CD4-positive, CD25-positive, alpha-beta regulatory T cell (primary cell): ENCODE results near the gene GLG1. TPM values are rescaled to one million over a fixed set of nuclear protein-coding genes. Genes with fewer than 3 reads are reported as not detected.
A peak's percentile ranks its signal among the peaks of the same experiment; 100 is the strongest.

Experiments
- ATAC-seq, 2 donors: fragments of 150-1000 bp; cut with Tn5 transposase; one replicate each; pipeline ENCODE4 v1.10.0; 2021; ENCODE audit warnings: low read depth in 2 of 2, moderate number of reproducible peaks in 2 of 2, moderate library complexity in 1 of 2
- DNase-seq, 3 donors: peaks; one replicate each; pipeline versions ENCODE4 v3.0.0 to v3.0.0-alpha.2; 2012 to 2022; ENCODE audit warnings: mixed read lengths in 1 of 3
- H3K27ac ChIP-seq: one replicate; pipeline ENCODE4 v1.7.0; 2013; ENCODE audit warnings: mild to moderate bottlenecking, low read length; ENCODE audit not compliant: insufficient read depth, poor library complexity, severe bottlenecking
- H3K27me3 ChIP-seq: one replicate; pipeline ENCODE4 v1.7.0; 2013; ENCODE audit warnings: low read length; ENCODE audit not compliant: control insufficient read depth, insufficient read depth
- H3K36me3 ChIP-seq: one replicate; pipeline ENCODE4 v1.7.0; 2013; ENCODE audit warnings: mild to moderate bottlenecking, low read length, moderate library complexity; ENCODE audit not compliant: control insufficient read depth, insufficient read depth
- H3K4me1 ChIP-seq: 2 replicates; pipeline ENCODE4 v1.7.0; 2013; ENCODE audit warnings: mild to moderate bottlenecking, low read length; ENCODE audit not compliant: insufficient read depth, control insufficient read depth, poor library complexity, severe bottlenecking
- H3K4me3 ChIP-seq: one replicate; pipeline ENCODE4 v1.7.0; 2013; ENCODE audit warnings: low read depth, mild to moderate bottlenecking, low read length, moderate library complexity
- H3K9me3 ChIP-seq, 2 experiments: 1 replicate in 1 of 2; 2 replicates in 1 of 2; pipeline ENCODE4 v1.7.0; 2013; ENCODE audit warnings: low read length in 2 of 2, mild to moderate bottlenecking in 1 of 2, moderate library complexity in 1 of 2; ENCODE audit not compliant: control insufficient read depth in 2 of 2
- H3K27ac Mint-ChIP-seq, 3 donors: one replicate each; pipeline ENCODE4 v1.8.0; 2020 to 2022; ENCODE audit warnings: mild to moderate bottlenecking in 3 of 3, mixed read lengths in 3 of 3, moderate library complexity in 2 of 3
- H3K27me3 Mint-ChIP-seq: one replicate; pipeline ENCODE4 v1.8.0; 2022; ENCODE audit warnings: mild to moderate bottlenecking, mixed read lengths
- H3K36me3 Mint-ChIP-seq: one replicate; pipeline ENCODE4 v1.8.0; 2020; ENCODE audit warnings: mixed read lengths
- H3K4me1 Mint-ChIP-seq, 4 donors: one replicate each; pipeline ENCODE4 v1.8.0; 2020 to 2022; ENCODE audit warnings: mixed read lengths in 4 of 4, mild to moderate bottlenecking in 1 of 4
- H3K4me3 Mint-ChIP-seq, 4 donors: one replicate each; pipeline ENCODE4 v1.8.0; 2020 to 2022; ENCODE audit warnings: mild to moderate bottlenecking in 4 of 4, mixed read lengths in 4 of 4, moderate library complexity in 3 of 4
- H3K9me3 Mint-ChIP-seq, 7 donors: one replicate each; pipeline ENCODE4 v1.8.0; 2020 to 2022; ENCODE audit warnings: mixed read lengths in 7 of 7, mild to moderate bottlenecking in 3 of 7, moderate library complexity in 2 of 7
- polyA plus RNA-seq, 4 donors: library from polyadenylated mRNA; unstranded; fragments of 300-500 nt; fragmentation: Illumina TruSeq; gene quantifications; one replicate each; pipeline ENCODE4 v1.2.3, GENCODE V29; 2021
- total RNA-seq: library from RNA; stranded (reverse); gene quantifications from one replicate; pipeline ENCODE4 v1.2.3, GENCODE V29; 2022

GLG1 gene
- total and polyA plus RNA-seq, 5 donors from 2014 or later = 147 to 202 (median 153) TPM

DNA sequence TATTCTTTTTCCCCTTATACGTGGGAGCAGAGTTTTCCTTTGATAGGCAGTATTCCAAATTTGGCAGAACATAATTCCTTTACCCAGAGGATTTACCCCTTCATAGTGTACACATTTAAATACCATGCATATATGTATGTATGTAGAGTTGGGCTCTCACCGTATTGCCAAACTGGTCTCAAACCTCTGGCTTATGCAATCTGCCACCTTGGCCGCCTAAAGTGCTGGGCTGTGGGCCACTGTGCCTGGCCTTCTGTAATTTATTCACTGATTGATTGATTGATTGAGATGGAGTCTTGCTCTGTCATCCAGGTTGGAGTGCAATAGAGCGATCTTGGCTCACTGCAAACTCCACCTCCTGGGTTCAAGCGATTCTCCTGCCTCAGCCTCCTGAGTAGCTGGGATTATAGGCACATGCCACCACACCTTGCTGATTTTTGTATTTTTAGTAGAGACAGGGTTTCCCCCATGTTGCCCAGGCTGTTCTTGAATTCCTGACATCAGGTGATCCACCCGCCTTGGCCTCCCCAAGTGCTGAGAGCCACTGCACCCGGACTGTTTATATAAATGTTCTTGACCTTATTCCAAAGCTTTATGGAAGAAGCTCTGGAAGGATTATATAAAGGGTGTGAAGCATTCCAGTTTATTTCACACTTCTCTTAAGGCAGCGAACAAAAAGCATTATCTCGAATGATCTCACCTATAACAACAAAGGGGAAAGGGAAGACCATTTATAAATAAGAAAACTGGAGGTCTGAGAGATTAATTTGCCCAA is 14.9 kb downstream of the GLG1 start:
- Mint-ChIP-seq H3K9me3 (no peaks in the 10 kb centered on the region), H3K27me3 (no peaks in the 10 kb centered on the region), H3K27ac (peak overlapping the region in 2 of 3 donors; percentile 68 to 70), H3K4me1 (peaks cover 34 to 67% (median 51%) of the 10 kb centered on the region in 4 donors), H3K4me3 (peak overlapping the region in 2 of 4 donors; percentile 39 to 84), H3K36me3 (peaks cover 30% of the 10 kb centered on the region)
- H3K4me1 ChIP-seq = peaks cover 26% of the 10 kb centered on the region
- no peak for ATAC-seq
- H3K9me3 ChIP-seq = no peaks in the 10 kb centered on the region
- H3K36me3 ChIP-seq = peaks cover 23% of the 10 kb centered on the region
- H3K4me3 ChIP-seq = no peak overlapping the region
- DNase-seq = no peak
- H3K27me3 ChIP-seq = no peaks in the 10 kb centered on the region
- H3K27ac ChIP-seq = no peak overlapping the region

DNA sequence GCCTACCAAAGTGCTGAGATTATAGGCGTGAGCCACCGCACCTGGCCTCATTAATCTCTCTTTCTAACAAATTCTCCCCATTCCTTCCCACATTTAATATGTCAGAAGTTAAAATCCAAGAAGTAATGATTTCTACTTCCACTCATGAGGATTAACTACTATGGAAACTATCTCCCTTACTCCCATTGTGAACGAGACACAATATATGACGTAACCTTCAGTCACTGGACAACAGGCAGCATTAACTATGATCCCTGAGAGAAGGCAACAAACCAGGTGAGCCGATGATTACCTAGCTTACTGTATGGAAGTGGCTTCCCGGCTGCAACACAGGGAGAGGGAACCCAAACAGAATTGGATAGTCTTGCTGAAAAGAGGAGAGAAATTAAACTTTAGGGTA is 20.0 kb downstream of the GLG1 start:
- H3K4me1 ChIP-seq = peaks cover 41% of the 10 kb centered on the region
- peaks cover 36 to 80% (median 63%) of the 10 kb centered on the region in 4 donors for H3K4me1 Mint-ChIP-seq
- H3K4me3 ChIP-seq = no peak overlapping the region
- DNase-seq (no peak), ATAC-seq (no peak)
- no peak overlapping the region for H3K27ac ChIP-seq
- no peaks in the 10 kb centered on the region for H3K27me3 Mint-ChIP-seq
- peak overlapping the region; percentile 8 to 53 (median 16) for H3K27ac Mint-ChIP-seq
- no peaks in the 10 kb centered on the region for H3K9me3 ChIP-seq
- H3K27me3 ChIP-seq = no peaks in the 10 kb centered on the region
- H3K9me3 Mint-ChIP-seq = no peaks in the 10 kb centered on the region
- peaks cover 34% of the 10 kb centered on the region for H3K36me3 Mint-ChIP-seq
- peak overlapping the region in 1 of 4 donors; percentile 19 for H3K4me3 Mint-ChIP-seq
- peaks cover 13% of the 10 kb centered on the region for H3K36me3 ChIP-seq

DNA sequence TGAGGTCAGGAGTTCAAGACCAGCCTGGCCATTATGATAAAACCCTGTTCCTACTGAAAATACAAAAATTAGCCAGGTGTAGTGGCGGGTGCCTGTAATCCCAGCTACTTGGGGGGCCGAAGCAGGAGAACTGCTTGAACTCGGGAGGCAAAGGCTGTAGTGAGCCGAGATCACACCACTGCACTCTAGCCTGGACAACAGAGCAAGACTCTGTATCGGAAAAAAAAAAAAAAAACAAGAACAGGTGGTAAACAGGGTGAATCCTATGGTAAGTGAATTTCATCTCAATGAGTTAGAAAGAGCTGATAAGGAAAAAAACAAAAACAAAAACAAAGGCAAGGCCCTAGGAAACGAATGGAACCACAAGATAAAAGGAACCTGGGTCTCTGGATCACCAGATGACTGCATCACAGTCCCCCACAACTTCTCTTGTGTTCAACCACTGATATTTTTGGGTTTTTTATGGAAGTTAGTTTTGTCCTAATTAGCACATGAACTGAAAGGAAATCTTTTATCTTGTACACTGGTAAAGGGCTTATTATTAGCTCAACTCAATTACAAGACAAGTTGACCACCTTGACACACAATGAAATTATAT is 21.0 kb downstream of the GLG1 start:
- H3K27me3 Mint-ChIP-seq = no peaks in the 10 kb centered on the region
- peaks cover 34 to 82% (median 63%) of the 10 kb centered on the region in 4 donors for H3K4me1 Mint-ChIP-seq
- ATAC-seq = no peak

GRCh38 chr16:74583926-74584666 is 22.8 kb downstream of the GLG1 start:
- Histone ChIP-seq H3K27ac (no peak overlapping the region), H3K4me1 (peaks cover 43% of the 10 kb centered on the region), H3K36me3 (peaks cover 9% of the 10 kb centered on the region), H3K27me3 (no peaks in the 10 kb centered on the region), H3K9me3 (no peaks in the 10 kb centered on the region), H3K4me3 (peak overlapping the region; percentile 19)
- ATAC-seq (no peak), DNase-seq (no peak)
- Mint-ChIP-seq H3K27ac (peak overlapping the region; percentile 39 to 87 (median 39)), H3K36me3 (peaks cover 27% of the 10 kb centered on the region), H3K9me3 (no peaks in the 10 kb centered on the region), H3K4me1 (peaks cover 37 to 94% (median 66%) of the 10 kb centered on the region in 4 donors), H3K27me3 (no peaks in the 10 kb centered on the region), H3K4me3 (peak overlapping the region; percentile 0 to 63 (median 25))

More for the DNA sequence above, 21.0 kb downstream of the GLG1 start:
- H3K9me3 Mint-ChIP-seq = no peaks in the 10 kb centered on the region
- Histone ChIP-seq H3K9me3 (no peaks in the 10 kb centered on the region), H3K36me3 (peaks cover 13% of the 10 kb centered on the region), H3K4me3 (no peak overlapping the region), H3K27me3 (no peaks in the 10 kb centered on the region), H3K4me1 (peaks cover 47% of the 10 kb centered on the region), H3K27ac (no peak overlapping the region)
- peak overlapping the region in 2 of 4 donors; percentile 21 to 43 for H3K4me3 Mint-ChIP-seq
- DNase-seq = no peak
- H3K36me3 Mint-ChIP-seq = peaks cover 27% of the 10 kb centered on the region
- H3K27ac Mint-ChIP-seq = peak overlapping the region in 2 of 3 donors; percentile 71 to 76

GRCh38 chr16:74582970-74583369 is 23.9 kb downstream of the GLG1 start:
- ATAC-seq (no peak), DNase-seq (no peak)
- H3K4me1 Mint-ChIP-seq = peaks cover 39 to 95% (median 70%) of the 10 kb centered on the region in 4 donors
- H3K4me3 Mint-ChIP-seq = peak overlapping the region in 2 of 4 donors; percentile 5 to 50
- no peaks in the 10 kb centered on the region for H3K27me3 ChIP-seq
- peaks cover 26% of the 10 kb centered on the region for H3K36me3 Mint-ChIP-seq
- no peak overlapping the region for H3K27ac ChIP-seq
- H3K27me3 Mint-ChIP-seq = no peaks in the 10 kb centered on the region
- peaks cover 1% of the 10 kb centered on the region for H3K36me3 ChIP-seq
- H3K9me3 ChIP-seq = no peaks in the 10 kb centered on the region
- H3K27ac Mint-ChIP-seq = peak overlapping the region; percentile 22 to 81 (median 47)
- H3K9me3 Mint-ChIP-seq = no peaks in the 10 kb centered on the region
- no peak overlapping the region for H3K4me3 ChIP-seq
- H3K4me1 ChIP-seq = peaks cover 48% of the 10 kb centered on the region

GRCh38 chr16:74580833-74581232 is 26.1 kb downstream of the GLG1 start:
- Mint-ChIP-seq H3K27ac (peak overlapping the region in 2 of 3 donors; percentile 70 to 83), H3K27me3 (no peaks in the 10 kb centered on the region), H3K4me3 (peak overlapping the region in 2 of 4 donors; percentile 9 to 63), H3K9me3 (no peaks in the 10 kb centered on the region), H3K36me3 (peaks cover 18% of the 10 kb centered on the region), H3K4me1 (peaks cover 36 to 93% (median 61%) of the 10 kb centered on the region in 4 donors)
- ATAC-seq = no peak
- Histone ChIP-seq H3K4me3 (no peak overlapping the region), H3K36me3 (no peaks in the 10 kb centered on the region), H3K27ac (no peak overlapping the region), H3K9me3 (no peaks in the 10 kb centered on the region), H3K4me1 (peaks cover 39% of the 10 kb centered on the region), H3K27me3 (no peaks in the 10 kb centered on the region)
- no peak for DNase-seq

DNA sequence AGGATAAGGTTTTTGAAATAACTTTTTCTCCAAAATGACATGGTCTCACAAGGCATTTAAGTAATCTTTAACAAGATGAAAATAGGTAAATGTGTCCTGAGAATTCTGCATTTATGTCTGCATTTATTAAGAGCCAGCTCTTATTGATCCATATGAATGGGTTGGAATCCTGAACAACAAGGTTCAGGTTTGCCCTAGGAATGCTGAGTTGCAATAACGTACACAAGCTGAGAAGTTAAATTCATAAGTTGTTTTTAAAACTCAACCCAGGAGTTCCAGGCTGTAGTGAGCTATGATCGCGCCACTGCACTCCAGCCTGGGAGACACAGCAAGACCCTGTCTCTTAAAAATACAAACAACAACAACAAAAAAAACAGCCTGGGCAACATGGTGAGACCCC is 28.1 kb downstream of the GLG1 start:
- Mint-ChIP-seq H3K27ac (peak overlapping the region in 2 of 3 donors; percentile 45 to 82), H3K4me3 (peak overlapping the region in 3 of 4 donors; percentile 39 to 53 (median 52)), H3K36me3 (peaks cover 21% of the 10 kb centered on the region), H3K4me1 (peaks cover 38 to 91% (median 61%) of the 10 kb centered on the region in 4 donors), H3K27me3 (no peaks in the 10 kb centered on the region), H3K9me3 (no peaks in the 10 kb centered on the region)
- ATAC-seq = no peak
- Histone ChIP-seq H3K27ac (peak overlapping the region; percentile 55), H3K4me1 (peaks cover 34% of the 10 kb centered on the region), H3K27me3 (no peaks in the 10 kb centered on the region), H3K9me3 (no peaks in the 10 kb centered on the region), H3K36me3 (no peaks in the 10 kb centered on the region), H3K4me3 (peak overlapping the region; percentile 39)
- DNase-seq = no peak
